Activated CD4-positive, alpha-beta T cell treated with anti-CD3 and anti-CD28 coated beads for 48 hours (primary cell): ENCODE data around the gene NCOA4.
A peak's percentile ranks its signal among the peaks of the same experiment; 100 is the strongest.
"Not testable (repeated sequence)": the region's sequence is repeated elsewhere in the genome, so short reads cannot be mapped to it uniquely, and the experiment has no call there.

Experiments used
- DNase-seq: peaks from one replicate; pipeline ENCODE4 v3.0.0-alpha.2; 2020

The NCOA4 gene

GRCh38 chr10:46030091-46030937 lies at the start of gene NCOA4:
Gene NCOA4, minus strand, starts transcription at chr10:46030623. Its CDS starts 13,943 bp downstream, at chr10:46016680.
- peak; percentile 97 for DNase-seq

- no peak for DNase-seq
These were observed 49.6 kb upstream of the NCOA4 start for GRCh38 chr10:46079831-46080585.

GRCh38 chr10:46077731-46078413 lies 47.4 kb upstream of the NCOA4 start:
- DNase-seq = no peak

GRCh38 chr10:46077141-46077554 lies 46.7 kb upstream of the NCOA4 start:
- no peak for DNase-seq

- DNase-seq = no peak
These were observed 45.4 kb upstream of the NCOA4 start for GRCh38 chr10:46075869-46076268.

GRCh38 chr10:46074196-46074946 lies 43.9 kb upstream of the NCOA4 start:
- no peak for DNase-seq

GRCh38 chr10:46073564-46073963 lies 43.1 kb upstream of the NCOA4 start:
- no peak for DNase-seq

GRCh38 chr10:46070749-46071148 lies 40.3 kb upstream of the NCOA4 start:
- DNase-seq = no peak

GRCh38 chr10:46069771-46070463 lies 39.5 kb upstream of the NCOA4 start:
- no peak for DNase-seq

- no peak for DNase-seq
These were observed 38.5 kb upstream of the NCOA4 start for GRCh38 chr10:46068905-46069304.

GRCh38 chr10:46068117-46068516 lies 37.7 kb upstream of the NCOA4 start:
- DNase-seq = no peak

GRCh38 chr10:46064269-46064817 lies 33.9 kb upstream of the NCOA4 start:
- DNase-seq = no peak

- no peak for DNase-seq
These were observed 32.5 kb upstream of the NCOA4 start for GRCh38 chr10:46062723-46063428.

GRCh38 chr10:46060706-46061105 lies 30.3 kb upstream of the NCOA4 start:
- DNase-seq = no peak

GRCh38 chr10:46057927-46058326 lies 27.5 kb upstream of the NCOA4 start:
- not testable (repeated sequence) for DNase-seq

- no peak for DNase-seq
These were observed 26.6 kb upstream of the NCOA4 start for GRCh38 chr10:46057038-46057437.

- DNase-seq = no peak
These were observed 25.3 kb upstream of the NCOA4 start for GRCh38 chr10:46055771-46056170.

- DNase-seq = no peak
These were observed 23.4 kb upstream of the NCOA4 start for GRCh38 chr10:46053534-46054434.

GRCh38 chr10:46052791-46053375 lies 22.5 kb upstream of the NCOA4 start:
- no peak for DNase-seq
